A549 (cell line): ENCODE results near the gene PLD2. TPM values are rescaled to one million over a fixed set of nuclear protein-coding genes. Genes with fewer than 3 reads are reported as not detected.

Experiments used
- ATAC-seq, 2 experiments: fragments of 200-7000 bp in 1 of 2; fragments of >200 bp in 1 of 2; cut with Nextera tagmentation in 1 of 2; cut with Tn5 transposase in 1 of 2; 3 replicates each; pipeline versions ENCODE4 v1.8.0 to v1.9.1; 2018 to 2020; ENCODE audit warnings: mild to moderate bottlenecking in 1 of 2, moderate library complexity in 1 of 2
- CTCF ChIA-PET: fragments of 300-600 bp; sonication (Branson Sonifier 250); formaldehyde crosslinking; extraction: SDS; loops from one replicate; lab custom pipeline; 2021; ENCODE audit warnings: antibody characterized with exemption, inconsistent platforms; lab: Yijun Ruan, JAX
- POLR2A ChIA-PET: fragments of 350-600 bp; formaldehyde crosslinking; extraction: SDS; loops from one replicate; lab custom pipeline; 2021; ENCODE audit warnings: antibody characterized with exemption, inconsistent platforms; lab: Yijun Ruan, JAX
- DNase-seq, 2 experiments: peaks; one replicate each; pipeline versions ENCODE4 v3.0.0 to v3.0.0-alpha.2; 2011 to 2016; ENCODE audit warnings: low read depth in 1 of 2, low spot score in 1 of 2
- FAIRE-seq: peaks from 2 replicates; lab custom pipeline; 2011; peaks lifted over from hg19 to GRCh38; lab: Jason Lieb, UNC
- H3K27ac ChIP-seq, 2 experiments: fragments of >200 bp; sonication (Bioruptor Twin); formaldehyde crosslinking; 3 replicates each; pipeline ENCODE4 v1.5.1; 2016 to 2017
- H3K4me1 ChIP-seq: fragments of >200 bp; sonication (Bioruptor Twin); formaldehyde crosslinking; 3 replicates; pipeline ENCODE4 v1.6.1; 2016
- H3K4me2 ChIP-seq: fragments of >200 bp; sonication (Bioruptor Twin); formaldehyde crosslinking; 3 replicates; pipeline ENCODE4 v1.6.1; 2016
- H3K4me3 ChIP-seq: fragments of >200 bp; sonication (Bioruptor Twin); formaldehyde crosslinking; 3 replicates; pipeline ENCODE4 v1.5.1; 2016
- H3K9me3 ChIP-seq: fragments of >200 bp; sonication (Bioruptor Twin); formaldehyde crosslinking; 3 replicates; pipeline ENCODE4 v1.6.1; 2016
- BCL3 ChIP-seq: fragments of >200 bp; sonication (Bioruptor Twin); formaldehyde crosslinking; IDR thresholded peaks from 3 replicates; pipeline ENCODE4 v1.6.1; 2016
- BHLHE40 ChIP-seq: IDR thresholded peaks from 2 replicates; pipeline ENCODE4 v1.6.1; 2012; ENCODE audit warnings: low read depth, low read length, inconsistent platforms
- CBX2 ChIP-seq: fragments of 200-600 bp; sonication (generic); IDR thresholded peaks from 2 replicates; pipeline ENCODE4 v1.6.1; 2016; ENCODE audit warnings: low read depth, mild to moderate bottlenecking, borderline replicate concordance
- CEBPB ChIP-seq, 2 experiments: fragments of >200 bp in 1 of 2; sonication (Bioruptor Twin) in 1 of 2; formaldehyde crosslinking in 1 of 2; IDR thresholded peaks; 2 replicates each; pipeline ENCODE4 v1.6.1; 2012 to 2016
- CHD4 ChIP-seq: fragments of 200-600 bp; sonication (generic); IDR thresholded peaks from 2 replicates; pipeline ENCODE4 v1.6.1; 2016; ENCODE audit warnings: antibody characterized with exemption, mild to moderate bottlenecking, borderline replicate concordance
- ELK1 ChIP-seq: fragments of 150-350 bp; IDR thresholded peaks from 2 replicates; pipeline ENCODE4 v1.6.1; 2014; ENCODE audit warnings: low read depth, mild to moderate bottlenecking, low read length
- EP300 ChIP-seq, 2 experiments: fragments of >200 bp; sonication (Bioruptor Twin); formaldehyde crosslinking; IDR thresholded peaks; 2 replicates in 1 of 2; 3 replicates in 1 of 2; pipeline ENCODE4 v1.6.1; 2016 to 2017
- ESRRA ChIP-seq: fragments of 150-350 bp; IDR thresholded peaks from 2 replicates; pipeline ENCODE4 v1.6.1; 2014; ENCODE audit warnings: mild to moderate bottlenecking, low read length, borderline replicate concordance
- FOSB ChIP-seq: fragments of 250-450 bp; sonication (Bioruptor Pico); IDR thresholded peaks from 2 replicates; pipeline ENCODE4 v1.5.0; 2020; ENCODE audit warnings: mild to moderate bottlenecking, moderate library complexity
- FOSL2 ChIP-seq, 2 experiments: fragments of 450-650 bp in 1 of 2; fragments of >200 bp in 1 of 2; sonication (Bioruptor Twin) in 1 of 2; formaldehyde crosslinking; IDR thresholded peaks; 2 replicates each; pipeline versions ENCODE4 v1.5.0 to v1.6.1; 2016 to 2020; ENCODE audit warnings: mild to moderate bottlenecking in 1 of 2, moderate library complexity in 1 of 2
- GATA3 ChIP-seq: IDR thresholded peaks from 2 replicates; pipeline ENCODE4 v1.6.1; 2012; ENCODE audit warnings: borderline replicate concordance
- HDAC2 ChIP-seq: fragments of 200-600 bp; sonication (generic); IDR thresholded peaks from 2 replicates; pipeline ENCODE4 v1.6.1; 2016
- HOXA7 ChIP-seq: fragments of 250-450 bp; sonication (Bioruptor Pico); IDR thresholded peaks from 2 replicates; pipeline ENCODE4 v1.5.0; 2020; ENCODE audit warnings: mild to moderate bottlenecking, moderate library complexity
- HOXB5 ChIP-seq: fragments of 250-450 bp; sonication (Bioruptor Pico); IDR thresholded peaks from 2 replicates; pipeline ENCODE4 v1.5.0; 2020; ENCODE audit warnings: mild to moderate bottlenecking, moderate library complexity
- MAFK ChIP-seq: fragments of 450-650 bp; IDR thresholded peaks from 2 replicates; pipeline ENCODE4 v1.6.1; 2014; ENCODE audit not compliant: partially characterized antibody
- NPAS2 ChIP-seq: fragments of 250-450 bp; sonication (Bioruptor Pico); IDR thresholded peaks from 2 replicates; pipeline ENCODE4 v1.8.0; 2022; ENCODE audit warnings: mild to moderate bottlenecking, moderate library complexity, borderline replicate concordance
- NR3C1 ChIP-seq: fragments of >200 bp; sonication (Bioruptor Twin); formaldehyde crosslinking; IDR thresholded peaks from 3 replicates; pipeline ENCODE4 v1.6.1; 2017
- POLR2A ChIP-seq: IDR thresholded peaks from 2 replicates; pipeline ENCODE4 v1.6.1; 2012; ENCODE audit warnings: mild to moderate bottlenecking, low read length
- SMC3 ChIP-seq: fragments of >200 bp; sonication (Bioruptor Twin); formaldehyde crosslinking; IDR thresholded peaks from 3 replicates; pipeline ENCODE4 v1.6.1; 2018; ENCODE audit warnings: inconsistent platforms
- SREBF2 ChIP-seq: fragments of 450-650 bp; IDR thresholded peaks from 2 replicates; pipeline ENCODE4 v1.6.1; 2014; ENCODE audit warnings: mild to moderate bottlenecking, moderate library complexity
- TFCP2L1 ChIP-seq: fragments of 250-450 bp; sonication (Bioruptor Pico); IDR thresholded peaks from 2 replicates; pipeline ENCODE4 v1.5.0; 2021; ENCODE audit warnings: mild to moderate bottlenecking
- ZSCAN20 ChIP-seq: fragments of 250-450 bp; sonication (Bioruptor Pico); IDR thresholded peaks from 2 replicates; pipeline ENCODE4 v1.8.0; 2022; ENCODE audit warnings: mild to moderate bottlenecking, moderate library complexity
- WGBS: methylation state at CpG from one replicate; pipeline ENCODE4 v1.1.6; 2017; ENCODE audit errors: missing lambda C conversion rate; 5-methylcytosine and 5-hydroxymethylcytosine counted together
- polyA plus RNA-seq, 4 experiments: library from polyadenylated mRNA; depleted of rRNA in 3 of 4; stranded (reverse); fragments of >200 nt; fragmentation: RNase III in 1 of 4; extraction: RNeasy Plus Mini Kit Qiagen cat#74134 plus additional on column Dnase treatment in 1 of 4; gene quantifications; 2 replicates in 3 of 4; 3 replicates in 1 of 4; pipeline ENCODE4 v1.2.3, GENCODE V29; 2011 to 2017
- TF ChIP-seq, protein P1 (sequence below): fragments of >200 bp; sonication (Bioruptor Twin); formaldehyde crosslinking; IDR thresholded peaks from 2 replicates; pipeline ENCODE4 v1.6.1; 2016

The PLD2 gene
- polyA plus RNA-seq, 2 of the 4 experiments (the other 2 are of a cell fraction), result 17.0 to 23.0 TPM

- TF ChIP-seq SMC3 (no peak), CBX2 (no peak)
- TF ChIP-seq, protein P1, sequence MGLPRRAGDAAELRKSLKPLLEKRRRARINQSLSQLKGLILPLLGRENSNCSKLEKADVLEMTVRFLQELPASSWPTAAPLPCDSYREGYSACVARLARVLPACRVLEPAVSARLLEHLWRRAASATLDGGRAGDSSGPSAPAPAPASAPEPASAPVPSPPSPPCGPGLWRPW, result no peak
- TF ChIP-seq, all 56 proteins: peak for 0
- DNase-seq, result no peak
- Histone ChIP-seq H3K4me3 (no peak overlapping the region), H3K27ac (no peak overlapping the region), H3K4me1 (no peaks in the 10 kb centered on the region), H3K4me2 (no peak overlapping the region), H3K9me3 (no peaks in the 10 kb centered on the region)
- ChIA-PET POLR2A (no interaction called here), CTCF (interaction anchor here (0.7 to 2.4 kb wide), 3 partner anchors 27 to 62 kb away, joined by 3 to 9 read pairs (median 3); no protein-coding TSS in a partner anchor)
- 91% methylated on average over 13 of the region's 13 CpGs for WGBS
- no peak for FAIRE-seq
- ATAC-seq, result no peak
These were observed 9.9 kb downstream of the PLD2 start for GRCh38 chr17:4816826-4817225.

- DNase-seq (no peak), FAIRE-seq (no peak), ATAC-seq (peak in 1 of 2 experiments; percentile 51; a peak in 3 of 6 replicates)
- TF ChIP-seq NPAS2 (CRISPR knock-in tag), result no peak
- TF ChIP-seq HOXA7, result no peak
- no peak for TF ChIP-seq ZSCAN20 (CRISPR knock-in tag)
- TF ChIP-seq SREBF2, result no peak
- no peak for TF ChIP-seq NR3C1
- no peak for TF ChIP-seq BCL3
- ChIA-PET CTCF (interaction anchor here (0.6 to 1.6 kb wide), 2 partner anchors 28 to 65 kb away, joined by 3 to 10 read pairs; partner anchors contain the start of gene GLTPD2), POLR2A (no interaction called here)
- WGBS, result 81% methylated on average over 12 of the region's 12 CpGs
- H3K9me3 ChIP-seq, result no peaks in the 10 kb centered on the region
- H3K4me2 ChIP-seq, result no peak overlapping the region
- H3K4me1 ChIP-seq, result no peaks in the 10 kb centered on the region
- H3K27ac ChIP-seq, result no peak overlapping the region
- H3K4me3 ChIP-seq, result no peak overlapping the region
These were observed 11.3 kb downstream of the PLD2 start for GRCh38 chr17:4818276-4818675.

DNA sequence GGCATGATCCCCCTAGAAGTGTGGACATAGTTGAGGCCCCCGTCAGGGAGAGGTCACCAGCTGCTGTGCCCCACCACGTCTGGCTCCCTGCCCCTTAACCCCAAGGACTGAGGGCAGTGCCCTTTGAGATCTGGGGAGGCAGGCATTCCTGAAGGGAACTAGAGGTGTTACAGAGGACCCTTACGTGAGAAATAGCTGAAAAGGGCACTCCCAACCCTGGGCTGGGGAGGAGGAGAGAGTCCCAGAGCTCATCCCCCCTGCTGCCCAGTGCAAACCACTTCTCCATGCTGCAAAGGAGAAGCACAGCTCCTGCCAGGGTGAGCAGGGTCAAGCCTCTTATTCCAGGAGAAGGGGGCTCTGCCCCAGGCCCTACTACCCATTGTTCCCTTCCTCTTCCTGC is 15.9 kb downstream of the PLD2 start:
- no peaks in the 10 kb centered on the region for H3K9me3 ChIP-seq
- H3K27ac ChIP-seq, result no peak overlapping the region
- H3K4me2 ChIP-seq, result no peak overlapping the region
- no peaks in the 10 kb centered on the region for H3K4me1 ChIP-seq
- no peak overlapping the region for H3K4me3 ChIP-seq
- TF ChIP-seq ELK1, result no peak
- no peak for TF ChIP-seq CEBPB (IDR thresholded peaks at IDR 0.05)
- no peak for TF ChIP-seq MAFK
- TF ChIP-seq GATA3, result no peak
- TF ChIP-seq FOSB (CRISPR knock-in tag), result no peak
- no peak for TF ChIP-seq ESRRA
- no peak for TF ChIP-seq FOSL2 (IDR thresholded peaks at IDR 0.05)
- no peak for TF ChIP-seq FOSL2 (CRISPR knock-in tag; IDR thresholded peaks at IDR 0.05)
- TF ChIP-seq CHD4, result no peak
- no peak for TF ChIP-seq ZSCAN20 (CRISPR knock-in tag)
- TF ChIP-seq SREBF2, result no peak
- TF ChIP-seq HOXB5 (CRISPR knock-in tag), result no peak
- no peak for TF ChIP-seq HDAC2
- TF ChIP-seq BHLHE40, result no peak
- no peak for TF ChIP-seq POLR2A
- TF ChIP-seq TFCP2L1, result no peak
- TF ChIP-seq EP300 (IDR thresholded peaks at IDR 0.05), result no peak
- TF ChIP-seq, all 56 proteins: peak for 0
- DNase-seq (no peak), FAIRE-seq (no peak), ATAC-seq (peak; percentile 23 to 54; a peak in 3 of 6 replicates)
- CTCF ChIA-PET, result interaction anchor here (1.1 to 5.8 kb wide), 6 partner anchors 15 to 65 kb away, joined by 3 to 21 read pairs (median 6); partner anchors contain the start of gene GLTPD2
- 87% methylated on average over 3 of the region's 3 CpGs for WGBS
- POLR2A ChIA-PET, result no interaction called here
